DOHH2 (cell line): ENCODE measurements around the gene OGFOD3.

Experiments
- H3F3A ChIP-seq: fragments of 200-600 bp; sonication (generic), shearing (Covaris generic); 2 replicates; pipeline ENCODE4 v1.6.0; 2016; ENCODE audit warnings: antibody characterized with exemption, mild to moderate bottlenecking; ENCODE audit not compliant: control insufficient read depth, insufficient read depth
- H3K27ac ChIP-seq: fragments of 200-600 bp; sonication (generic); 2 replicates; pipeline ENCODE4 v1.5.1; 2014; ENCODE audit warnings: low read depth, mild to moderate bottlenecking, low read length, moderate library complexity
- H3K27me3 ChIP-seq: fragments of 200-600 bp; sonication (generic); 2 replicates; pipeline ENCODE4 v1.6.1; 2014; ENCODE audit warnings: mild to moderate bottlenecking, low read length, mixed read lengths; ENCODE audit not compliant: control insufficient read depth
- H3K36me3 ChIP-seq: fragments of 200-600 bp; sonication (generic); 2 replicates; pipeline ENCODE4 v1.6.1; 2014; ENCODE audit warnings: mild to moderate bottlenecking, low read length, moderate library complexity, mixed read lengths; ENCODE audit not compliant: control insufficient read depth
- H3K4me1 ChIP-seq: fragments of 200-600 bp; sonication (generic); 2 replicates; pipeline ENCODE4 v1.6.1; 2014; ENCODE audit warnings: mild to moderate bottlenecking, low read length, mixed read lengths; ENCODE audit not compliant: control insufficient read depth
- H3K4me2 ChIP-seq: fragments of 200-600 bp; sonication (generic); 2 replicates; pipeline ENCODE4 v1.6.0; 2014; ENCODE audit warnings: mild to moderate bottlenecking, low read length, moderate library complexity
- H3K4me3 ChIP-seq: fragments of 200-600 bp; sonication (generic); 2 replicates; pipeline ENCODE4 v1.5.1; 2014; ENCODE audit warnings: mild to moderate bottlenecking, low read length, mixed read lengths
- H3K79me2 ChIP-seq: fragments of 200-600 bp; sonication (generic); 2 replicates; pipeline ENCODE4 v1.6.1; 2014; ENCODE audit warnings: mild to moderate bottlenecking, low read length, mixed read lengths; ENCODE audit not compliant: control insufficient read depth
- H3K9me2 ChIP-seq: fragments of 200-600 bp; sonication (generic); replicated peaks from 2 replicates; pipeline ENCODE4 v1.6.1; 2014; ENCODE audit warnings: mild to moderate bottlenecking, low read length, mixed read lengths; ENCODE audit not compliant: control insufficient read depth
- H3K9me3 ChIP-seq: fragments of 200-600 bp; sonication (generic); 2 replicates; pipeline ENCODE4 v1.6.1; 2014; ENCODE audit warnings: antibody characterized with exemption, low read length, mixed read lengths; ENCODE audit not compliant: control insufficient read depth, insufficient read depth
- H4K20me1 ChIP-seq: fragments of 200-600 bp; sonication (generic); 2 replicates; pipeline ENCODE4 v1.6.0; 2014; ENCODE audit warnings: low read depth, mild to moderate bottlenecking, antibody characterized with exemption, low read length, moderate library complexity; ENCODE audit not compliant: control insufficient read depth, insufficient read depth
- EZH2phosphoT487 ChIP-seq: fragments of 200-600 bp; sonication (generic); IDR thresholded peaks from 2 replicates; pipeline ENCODE4 v1.6.1; 2017; ENCODE audit warnings: borderline replicate concordance, mild to moderate bottlenecking, antibody characterized with exemption, low read length, moderate library complexity, mixed read lengths
- TF ChIP-seq, protein P1 (sequence below): fragments of 200-600 bp; sonication (generic); IDR thresholded peaks from one replicate; pipeline ENCODE4 v1.5.1; 2014; ENCODE audit warnings: antibody characterized with exemption, mild to moderate bottlenecking, low read depth, low read length; ENCODE audit not compliant: poor library complexity, severe bottlenecking

OGFOD3 gene

DNA sequence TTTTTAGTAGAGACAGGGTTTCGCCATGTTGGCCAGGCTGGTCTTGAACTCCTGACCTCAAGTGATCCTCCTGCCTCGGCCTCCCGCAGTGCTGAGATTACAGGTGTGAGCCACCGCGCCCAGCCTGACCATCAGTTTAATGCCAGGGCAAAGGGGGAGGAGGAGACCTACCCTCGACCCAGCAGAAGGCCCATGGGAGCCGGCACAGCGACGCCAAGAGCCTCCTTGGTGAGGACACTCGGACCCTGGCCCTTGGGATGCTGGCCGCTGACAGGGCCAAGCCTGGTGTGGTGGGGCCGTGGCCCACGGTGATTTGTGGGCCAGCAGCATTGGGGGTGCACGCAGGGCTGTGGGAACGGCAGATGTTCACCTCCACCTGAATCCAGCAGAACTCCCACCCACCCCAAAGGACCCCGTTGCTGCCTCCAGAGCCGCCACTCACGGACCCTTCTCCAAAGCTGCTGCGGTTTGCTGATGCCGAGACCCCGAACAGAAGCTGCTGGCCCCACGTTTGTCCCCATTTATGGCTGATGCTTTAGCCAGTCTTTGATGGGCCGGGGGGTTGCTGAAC lies 26.8 kb downstream of the OGFOD3 start:
- no peak overlapping the region for H3K4me3 ChIP-seq
- H3K4me2 ChIP-seq = no peak overlapping the region
- H3K4me1 ChIP-seq = no peaks in the 10 kb centered on the region
- H3K27me3 ChIP-seq = no peaks in the 10 kb centered on the region
- H3K36me3 ChIP-seq = no peaks in the 10 kb centered on the region
- H3F3A ChIP-seq = no peaks in the 10 kb centered on the region
- H4K20me1 ChIP-seq = no peaks in the 10 kb centered on the region
- TF ChIP-seq EZH2phosphoT487 = no peak
- TF ChIP-seq, protein P1, sequence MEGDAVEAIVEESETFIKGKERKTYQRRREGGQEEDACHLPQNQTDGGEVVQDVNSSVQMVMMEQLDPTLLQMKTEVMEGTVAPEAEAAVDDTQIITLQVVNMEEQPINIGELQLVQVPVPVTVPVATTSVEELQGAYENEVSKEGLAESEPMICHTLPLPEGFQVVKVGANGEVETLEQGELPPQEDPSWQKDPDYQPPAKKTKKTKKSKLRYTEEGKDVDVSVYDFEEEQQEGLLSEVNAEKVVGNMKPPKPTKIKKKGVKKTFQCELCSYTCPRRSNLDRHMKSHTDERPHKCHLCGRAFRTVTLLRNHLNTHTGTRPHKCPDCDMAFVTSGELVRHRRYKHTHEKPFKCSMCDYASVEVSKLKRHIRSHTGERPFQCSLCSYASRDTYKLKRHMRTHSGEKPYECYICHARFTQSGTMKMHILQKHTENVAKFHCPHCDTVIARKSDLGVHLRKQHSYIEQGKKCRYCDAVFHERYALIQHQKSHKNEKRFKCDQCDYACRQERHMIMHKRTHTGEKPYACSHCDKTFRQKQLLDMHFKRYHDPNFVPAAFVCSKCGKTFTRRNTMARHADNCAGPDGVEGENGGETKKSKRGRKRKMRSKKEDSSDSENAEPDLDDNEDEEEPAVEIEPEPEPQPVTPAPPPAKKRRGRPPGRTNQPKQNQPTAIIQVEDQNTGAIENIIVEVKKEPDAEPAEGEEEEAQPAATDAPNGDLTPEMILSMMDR = no peak
- H3K27ac ChIP-seq = no peak overlapping the region
- no peaks in the 10 kb centered on the region for H3K79me2 ChIP-seq
- H3K9me3 ChIP-seq = no peaks in the 10 kb centered on the region
- H3K9me2 ChIP-seq = no peaks in the 10 kb centered on the region

- Histone ChIP-seq H3K9me3 (no peaks in the 10 kb centered on the region), H3K4me1 (no peaks in the 10 kb centered on the region), H3K27ac (no peak overlapping the region), H3F3A (no peaks in the 10 kb centered on the region), H3K36me3 (no peaks in the 10 kb centered on the region), H3K4me3 (no peak overlapping the region), H4K20me1 (no peaks in the 10 kb centered on the region), H3K79me2 (no peaks in the 10 kb centered on the region), H3K4me2 (no peak overlapping the region), H3K27me3 (no peaks in the 10 kb centered on the region), H3K9me2 (no peaks in the 10 kb centered on the region)
- TF ChIP-seq, protein P1 = no peak
- no peak for TF ChIP-seq EZH2phosphoT487
These were observed 27.4 kb downstream of the OGFOD3 start for GRCh38 chr17:82390860-82391435.

DNA sequence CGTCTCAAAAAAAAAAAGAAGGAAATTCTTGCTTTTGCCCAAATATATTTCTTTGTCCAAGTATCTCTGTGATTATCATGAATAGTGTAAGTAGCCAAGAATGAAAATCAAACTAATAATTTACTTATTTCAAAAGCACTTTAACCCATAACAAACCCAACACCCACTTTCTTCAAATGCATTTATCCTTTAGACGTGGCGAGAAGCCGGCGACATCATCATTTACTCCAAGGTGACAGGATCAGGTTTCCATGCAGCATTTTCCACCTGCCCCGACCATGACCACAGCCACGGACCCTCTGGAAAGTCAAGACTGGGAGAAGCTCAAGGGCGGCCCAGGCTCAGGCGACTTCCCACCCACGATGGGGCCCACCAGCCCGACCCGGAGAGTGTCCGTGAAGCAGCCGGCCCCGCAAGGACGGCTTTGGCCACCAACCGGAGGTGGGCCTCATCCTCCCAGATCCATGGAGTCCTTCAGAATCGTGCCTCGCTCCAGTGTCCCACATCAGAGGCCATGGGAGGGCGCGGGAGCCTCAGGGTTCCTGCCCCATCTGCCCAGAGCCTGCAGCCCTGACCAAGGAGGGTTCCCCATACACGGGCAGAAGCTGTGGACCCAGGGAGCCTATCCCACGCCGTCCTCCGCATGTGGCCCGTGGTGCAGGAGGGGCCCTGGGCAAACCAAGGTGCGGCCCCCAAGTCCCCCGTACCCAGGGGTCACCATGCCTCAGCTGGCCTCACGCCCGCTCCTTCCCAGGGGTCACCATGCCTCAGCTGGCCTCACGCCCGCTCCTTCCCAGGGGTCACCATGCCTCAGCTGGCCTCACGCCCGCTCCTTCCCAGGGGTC lies 28.1 kb downstream of the OGFOD3 start:
- Histone ChIP-seq H3K4me2 (no peak overlapping the region), H3K79me2 (no peaks in the 10 kb centered on the region), H3K9me2 (no peaks in the 10 kb centered on the region), H3K27me3 (no peaks in the 10 kb centered on the region), H3K27ac (no peak overlapping the region), H3K4me3 (no peak overlapping the region), H3K4me1 (no peaks in the 10 kb centered on the region), H4K20me1 (no peaks in the 10 kb centered on the region), H3F3A (no peaks in the 10 kb centered on the region), H3K36me3 (no peaks in the 10 kb centered on the region), H3K9me3 (no peaks in the 10 kb centered on the region)
- TF ChIP-seq EZH2phosphoT487 = no peak
- TF ChIP-seq, protein P1 = no peak
